DLD1 (cell line): ENCODE data around the gene HHATL.

Source experiments
- in situ Hi-C: cut with HindIII; loops from 2 replicates; pipeline ENCODE4 v1.10.0; 2017; ENCODE audit warnings: low sequenced_read_pairs

HHATL gene

DNA sequence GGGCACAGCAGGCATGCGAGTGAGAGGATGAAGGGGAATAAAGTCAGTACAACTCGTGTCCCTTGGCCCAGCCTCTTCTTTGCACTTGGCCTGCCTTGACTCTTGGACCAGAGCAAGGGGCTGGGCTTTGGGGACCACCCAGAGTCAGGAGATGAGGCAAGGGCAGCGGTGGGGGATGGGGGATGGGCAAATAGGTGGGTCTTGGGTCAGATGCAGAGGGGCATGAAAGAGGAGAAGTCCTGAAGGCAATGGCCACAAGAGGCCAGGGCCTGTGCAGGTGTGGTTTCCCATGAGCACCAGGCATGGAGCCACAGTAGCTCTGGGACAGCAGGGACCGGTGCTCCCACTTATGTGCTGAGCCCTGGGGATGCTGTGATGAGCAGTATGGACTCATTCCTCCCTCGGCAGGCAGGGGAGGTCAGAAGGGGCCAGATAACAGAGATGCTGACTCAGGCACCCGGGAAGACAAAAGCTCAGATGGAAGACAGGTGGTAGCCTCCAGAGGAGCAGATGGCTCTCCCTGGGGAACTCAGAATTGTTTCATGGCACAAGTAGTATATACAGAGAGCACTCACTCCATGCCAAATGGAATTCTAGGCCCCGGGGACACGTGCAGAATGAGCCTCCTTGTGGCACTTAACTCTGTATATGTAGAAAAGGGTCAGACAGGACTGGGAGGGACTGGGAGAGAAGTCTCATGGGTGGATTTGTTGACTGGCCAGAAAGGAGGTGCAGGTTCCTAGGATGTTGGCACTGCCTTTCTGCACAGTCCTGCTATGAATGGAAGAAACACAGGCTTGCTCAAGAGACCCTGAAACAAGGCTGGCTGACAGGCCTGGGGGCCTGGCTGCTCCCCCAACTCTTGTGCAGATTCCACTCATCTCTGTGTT, 34.8 kb downstream of the HHATL start:
- in situ Hi-C loops: no loop called here

DNA sequence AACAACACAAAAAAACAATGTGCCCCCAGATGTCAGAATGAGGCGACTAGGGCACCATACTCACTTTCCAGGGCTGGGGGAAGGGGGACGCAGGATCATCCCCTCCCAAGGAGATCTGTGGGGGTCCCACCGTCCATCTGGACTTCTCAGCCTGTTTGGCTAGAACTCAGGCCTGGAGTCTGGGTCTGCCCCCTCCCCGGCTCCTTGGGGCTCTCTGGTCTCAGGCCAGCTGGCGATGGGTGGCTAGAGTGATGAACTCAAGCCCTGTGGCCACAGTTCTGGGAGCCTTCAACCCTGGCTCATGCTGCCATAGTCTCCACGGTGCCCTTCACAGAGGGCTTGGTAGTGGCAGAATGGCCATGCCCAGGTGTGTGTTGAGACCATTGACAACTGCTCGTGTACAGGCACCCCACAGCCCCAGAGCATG, 35.5 kb downstream of the HHATL start:
- in situ Hi-C loops: no loop called here

DNA sequence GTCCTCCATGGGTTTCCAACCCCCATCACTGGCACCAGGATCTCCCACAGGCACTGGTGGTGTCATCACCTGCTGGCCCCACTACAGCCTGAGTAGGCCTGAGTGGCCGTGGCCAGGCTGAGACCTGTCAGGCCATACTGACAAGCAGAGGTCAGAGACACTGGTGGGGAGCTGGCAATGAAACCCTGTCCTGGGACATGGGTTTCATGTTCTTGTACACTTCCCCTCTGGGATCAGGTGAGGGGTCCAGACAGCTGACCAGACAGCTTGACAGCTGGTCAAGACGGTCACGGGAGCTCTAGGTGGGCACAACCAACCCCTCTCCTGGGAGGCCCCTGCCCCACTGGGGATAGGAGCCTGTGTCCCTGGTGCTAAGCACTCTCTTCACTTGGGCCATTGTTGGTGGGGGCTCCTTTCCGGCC, 36.0 kb downstream of the HHATL start:
- in situ Hi-C loops: no loop called here

DNA sequence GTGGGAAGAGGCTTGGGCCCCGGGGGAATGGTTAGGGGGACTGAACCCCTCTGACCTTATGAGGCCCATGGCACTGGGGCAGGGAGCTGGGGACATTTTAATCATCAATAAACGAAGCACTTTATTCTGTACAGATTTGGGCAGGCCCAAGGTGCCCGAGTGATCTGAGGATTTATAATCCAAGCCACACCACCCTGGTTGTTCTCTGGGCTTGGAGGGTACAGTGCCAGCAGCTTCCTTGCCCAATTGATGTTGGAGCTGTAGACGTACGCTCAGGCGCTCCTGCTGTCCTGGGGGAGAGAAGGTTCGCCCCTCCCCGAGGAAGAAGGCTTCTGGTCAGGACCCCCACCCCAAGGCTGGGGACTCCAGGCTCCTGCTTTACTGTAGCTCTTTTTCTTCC, 36.6 kb downstream of the HHATL start:
- in situ Hi-C loops: no loop called here

DNA sequence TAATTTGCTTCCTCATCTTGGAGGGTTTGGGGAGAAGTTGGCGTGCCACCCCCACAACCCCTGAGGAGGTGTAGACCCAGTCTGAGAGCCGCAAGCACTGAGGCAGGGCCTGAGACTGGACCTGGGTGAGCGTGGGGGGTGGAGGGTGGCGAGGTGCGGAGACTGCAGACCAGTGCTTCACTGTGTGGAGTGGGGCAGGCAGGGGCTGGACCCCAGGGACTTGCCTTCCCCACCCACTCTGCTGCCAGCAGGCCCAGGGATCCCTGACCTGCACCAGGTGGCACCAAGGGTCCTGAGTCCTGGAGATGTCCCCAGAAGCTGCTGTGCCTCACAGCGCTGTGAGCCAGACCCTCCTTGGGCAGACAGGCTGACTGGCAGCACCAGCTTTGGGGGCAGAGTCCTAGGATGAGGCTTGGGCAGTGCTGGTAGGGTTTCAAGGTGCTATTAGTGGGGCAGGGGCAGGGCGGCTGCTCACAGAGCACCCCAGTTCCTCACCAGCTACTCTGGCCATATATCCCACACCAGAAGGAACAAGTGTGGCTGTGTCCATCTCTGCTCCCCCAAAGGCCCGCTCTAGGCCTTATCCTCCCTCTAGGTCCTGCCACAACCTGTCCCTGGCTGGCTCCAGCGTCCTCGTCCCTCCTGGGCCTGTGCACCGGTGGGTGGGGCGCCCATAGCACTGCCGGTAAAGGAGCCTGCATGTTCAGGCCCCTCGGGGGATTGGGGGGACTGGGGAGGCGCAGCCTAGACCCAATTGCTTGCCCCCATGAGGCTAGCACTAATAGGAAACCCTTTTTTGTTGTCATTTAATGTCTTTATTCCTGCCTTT, 37.3 kb downstream of the HHATL start:
- in situ Hi-C loops: no loop called here

DNA sequence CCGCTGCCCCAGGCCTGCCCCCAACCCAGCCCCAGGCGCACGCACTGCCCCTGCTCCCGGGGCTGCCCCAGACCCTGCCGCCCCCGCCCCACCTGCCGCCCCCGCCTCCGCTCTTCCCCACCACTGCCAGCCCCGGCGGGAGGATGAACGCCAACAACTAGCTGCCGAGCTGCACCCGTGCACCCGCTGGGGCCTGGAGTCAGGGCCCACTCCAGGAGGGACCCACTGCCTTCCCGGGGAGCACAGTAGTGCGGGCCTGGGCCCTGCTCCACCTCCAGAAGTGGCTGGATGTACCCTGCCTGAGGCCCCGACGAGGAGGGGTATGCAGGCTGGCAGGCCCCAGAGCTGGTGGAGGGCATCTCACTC, 38.2 kb downstream of the HHATL start:
- in situ Hi-C loops: loop anchor here (5.0 kb wide), 1 partner anchor 93 kb away; no protein-coding TSS in a partner anchor

DNA sequence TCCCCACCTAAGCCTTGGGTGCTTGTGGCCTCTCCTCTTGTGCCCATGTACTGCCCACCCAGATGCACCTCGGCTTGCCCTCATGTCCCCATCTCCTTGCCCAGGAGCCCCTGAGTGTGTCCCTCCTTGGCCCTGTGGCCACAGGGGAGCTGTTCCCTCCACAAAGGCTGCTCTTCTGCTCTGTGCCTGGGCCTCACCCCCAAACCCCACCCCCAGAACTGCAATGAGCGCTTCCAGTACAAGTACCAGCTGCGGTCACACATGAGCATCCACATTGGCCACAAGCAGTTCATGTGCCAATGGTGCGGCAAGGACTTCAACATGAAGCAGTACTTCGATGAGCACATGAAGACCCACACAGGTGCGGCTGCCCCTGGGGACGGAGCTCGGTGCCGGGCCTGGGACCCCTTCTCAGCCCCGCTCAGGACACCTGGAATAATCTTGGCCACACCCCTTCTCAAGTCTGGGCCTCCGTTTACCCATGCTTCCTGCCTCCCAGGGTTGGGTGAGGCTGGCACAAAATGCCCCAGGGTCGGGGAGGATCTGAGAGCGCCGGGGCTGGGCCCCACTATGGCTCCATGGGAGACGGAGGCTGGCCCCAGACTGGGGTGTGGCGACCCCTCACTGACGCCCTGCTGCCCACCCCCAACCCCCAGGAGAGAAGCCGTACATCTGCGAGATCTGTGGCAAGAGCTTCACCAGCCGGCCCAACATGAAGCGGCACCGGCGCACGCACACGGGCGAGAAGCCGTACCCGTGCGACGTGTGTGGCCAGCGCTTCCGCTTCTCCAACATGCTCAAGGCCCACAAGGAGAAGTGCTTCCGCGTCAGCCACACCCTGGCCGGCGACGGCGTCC, 38.8 kb downstream of the HHATL start:
- in situ Hi-C loops: loop anchor here (5.0 kb wide), 1 partner anchor 93 kb away; no protein-coding TSS in a partner anchor

DNA sequence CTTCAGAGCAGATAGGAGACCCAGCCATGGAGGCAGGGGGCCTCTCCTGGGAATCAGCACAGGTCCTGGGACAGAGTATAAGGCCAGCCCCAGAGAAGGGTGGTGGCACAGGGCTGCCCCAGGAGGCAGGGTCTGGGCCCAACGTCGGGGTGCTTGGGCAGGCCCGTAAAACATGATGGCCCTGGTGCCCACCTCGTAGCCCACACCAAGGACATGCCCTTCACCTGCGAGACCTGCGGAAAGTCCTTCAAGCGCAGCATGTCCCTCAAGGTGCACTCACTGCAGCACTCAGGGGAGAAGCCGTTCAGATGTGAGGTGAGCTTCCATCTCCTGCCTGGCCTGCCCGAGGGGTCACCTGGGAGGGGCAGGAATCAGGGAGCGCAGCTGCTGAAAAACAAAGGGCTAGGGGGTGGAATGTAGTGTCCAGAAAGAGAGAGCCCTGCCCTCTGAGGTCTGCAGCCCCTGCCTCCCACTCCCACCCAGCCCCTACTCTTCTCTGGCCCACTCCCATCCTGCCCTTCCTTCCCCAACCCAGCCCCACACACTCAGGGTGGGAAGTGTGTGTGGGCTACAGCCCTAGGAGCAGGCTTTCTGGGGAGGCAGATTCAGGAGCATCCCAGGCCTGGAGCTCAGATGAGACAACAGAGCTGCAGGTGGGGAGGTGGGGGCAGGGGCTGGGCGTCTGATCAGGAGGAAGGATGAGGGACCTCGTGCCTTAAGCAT, 39.6 kb downstream of the HHATL start:
- in situ Hi-C loops: loop anchor here (5.0 kb wide), 1 partner anchor 94 kb away; no protein-coding TSS in a partner anchor

DNA sequence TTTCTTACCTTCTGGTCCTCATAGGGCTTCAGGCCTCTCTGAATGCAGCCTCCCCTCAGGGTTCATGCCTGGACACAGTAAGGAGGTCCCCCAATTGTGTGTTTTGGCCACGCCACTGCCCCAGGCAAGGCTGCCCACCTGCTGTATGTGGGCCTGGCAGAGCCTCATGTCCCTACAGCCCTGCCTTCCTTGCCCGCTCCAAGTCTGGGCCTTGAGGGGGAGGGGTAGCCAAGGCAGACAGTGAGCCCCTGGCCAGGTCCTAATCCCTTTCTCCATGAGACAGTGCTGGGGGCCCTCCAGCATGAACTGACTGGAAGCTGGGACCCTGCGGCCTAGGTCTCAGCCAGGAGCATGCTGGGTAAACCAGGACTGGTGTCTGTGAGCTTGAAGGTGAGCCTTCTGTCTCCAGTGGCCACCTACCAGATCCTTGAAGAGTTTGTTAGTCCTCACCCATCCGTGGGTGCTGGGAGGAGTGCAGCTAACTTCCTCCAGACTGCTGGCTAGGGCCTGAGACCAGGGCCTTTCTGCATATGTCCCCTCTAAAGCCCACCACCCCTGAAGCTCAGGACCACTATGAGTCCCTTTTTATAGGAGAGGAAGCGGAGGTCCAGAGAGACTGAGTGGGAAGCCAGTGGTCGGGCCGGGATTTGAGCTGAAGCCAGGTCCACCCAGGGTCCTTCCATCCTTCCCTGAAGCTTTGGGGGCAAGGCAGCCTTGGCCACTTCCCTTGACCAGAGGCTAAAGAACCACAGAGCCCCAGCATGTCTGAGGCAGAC, 40.4 kb downstream of the HHATL start:
- in situ Hi-C loops: loop anchor here (5.0 kb wide), 1 partner anchor 95 kb away; no protein-coding TSS in a partner anchor

DNA sequence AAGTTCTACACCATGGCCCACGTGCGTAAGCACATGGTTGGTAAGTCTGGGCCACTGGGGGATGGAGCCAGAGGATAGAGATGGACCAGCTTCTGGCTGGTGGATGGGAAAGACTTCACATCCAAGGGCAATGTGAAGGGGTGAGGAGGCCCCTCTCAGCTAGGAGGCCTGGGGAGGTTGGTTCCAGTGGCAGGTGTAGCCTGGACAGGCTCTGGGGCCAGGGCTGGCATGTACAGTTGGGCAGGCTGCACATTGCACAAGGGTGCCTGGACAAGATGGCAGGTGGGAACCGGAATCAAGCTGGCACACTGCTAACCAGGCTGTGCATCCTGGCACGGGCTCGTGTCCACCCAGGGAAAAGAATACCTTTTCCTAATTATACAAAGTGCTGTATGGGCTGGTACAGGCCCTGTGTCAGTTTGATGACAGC, 41.0 kb downstream of the HHATL start:
- in situ Hi-C loops: loop anchor here (5.0 kb wide), 1 partner anchor 96 kb away; no protein-coding TSS in a partner anchor

DNA sequence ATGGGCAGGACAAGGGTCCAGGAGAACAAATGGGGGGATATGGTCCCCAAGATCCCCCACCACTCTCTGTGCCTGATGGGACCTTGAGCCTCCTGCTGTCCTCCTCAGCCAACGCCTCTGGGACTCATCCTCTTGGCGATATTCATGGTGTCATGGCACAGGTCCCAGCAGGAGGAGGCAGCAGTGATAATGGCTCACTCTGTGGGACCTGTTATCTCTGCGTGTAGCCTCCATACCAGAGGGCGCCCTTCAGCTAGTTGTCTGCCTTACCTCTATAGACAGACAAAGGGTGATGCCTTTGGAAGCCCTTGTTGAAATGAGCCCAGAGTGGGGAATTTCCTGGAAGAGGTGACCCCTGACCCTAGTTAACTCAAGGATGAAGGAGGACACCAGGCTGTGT, 41.7 kb downstream of the HHATL start:
- in situ Hi-C loops: loop anchor here (5.0 kb wide), 1 partner anchor 96 kb away; no protein-coding TSS in a partner anchor

DNA sequence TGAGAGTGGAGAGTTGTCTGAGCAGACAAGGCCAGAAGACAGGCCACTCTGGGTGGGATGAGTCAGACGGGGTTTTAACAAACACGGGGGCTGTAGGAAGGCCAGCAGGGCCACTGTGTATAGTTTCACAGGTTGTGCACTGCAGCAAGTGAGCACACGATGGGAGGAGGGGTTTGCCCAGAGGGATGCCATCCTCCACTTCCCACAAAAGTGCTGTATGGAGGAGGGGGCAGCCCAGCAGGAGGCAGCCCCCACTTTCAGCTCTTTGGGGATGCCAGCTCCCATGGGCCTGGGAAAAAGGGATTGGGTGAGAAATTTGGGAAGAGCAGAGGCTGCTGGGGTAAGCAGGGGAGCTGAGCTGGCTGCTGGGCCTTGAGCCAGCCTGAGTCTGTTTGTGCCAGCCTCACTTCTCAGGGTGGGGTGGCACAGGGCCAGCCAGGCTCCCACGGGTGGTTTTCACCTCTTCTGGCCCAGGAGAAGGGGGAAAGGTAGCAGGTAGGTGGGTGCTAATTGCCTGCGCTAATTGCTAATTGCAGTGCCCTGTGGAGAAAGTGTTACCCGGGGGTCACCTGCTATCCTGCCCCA, 42.4 kb downstream of the HHATL start:
- in situ Hi-C loops: loop anchor here (5.0 kb wide), 1 partner anchor 97 kb away; no protein-coding TSS in a partner anchor

DNA sequence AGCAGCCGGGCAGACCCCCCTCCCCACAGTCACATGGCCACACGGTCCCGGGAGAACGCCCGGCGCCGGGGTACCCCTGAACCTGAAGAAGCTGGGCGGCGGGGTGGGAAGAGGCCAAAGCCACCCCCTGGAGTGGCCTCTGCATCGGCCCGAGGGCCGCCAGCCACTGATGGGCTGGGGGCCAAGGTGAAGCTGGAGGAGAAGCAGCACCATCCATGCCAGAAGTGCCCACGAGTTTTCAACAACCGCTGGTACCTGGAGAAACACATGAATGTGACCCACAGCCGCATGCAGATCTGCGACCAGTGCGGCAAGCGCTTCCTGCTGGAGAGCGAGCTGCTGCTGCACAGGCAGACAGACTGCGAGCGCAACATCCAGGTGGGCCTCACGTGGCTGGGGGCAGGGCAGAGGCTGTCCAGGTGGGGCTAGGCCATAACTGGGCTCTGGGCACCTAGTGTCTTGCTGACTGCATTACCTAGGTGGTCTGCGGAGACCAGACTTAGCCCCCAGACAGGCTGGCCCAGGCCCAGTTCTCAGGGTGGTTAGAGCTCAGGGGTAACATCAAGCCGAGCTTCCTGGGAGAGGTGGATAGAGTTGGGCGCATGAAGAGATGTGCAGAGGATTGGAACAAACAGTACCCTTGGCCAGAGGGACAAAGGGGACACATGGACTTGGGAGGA, 43.0 kb downstream of the HHATL start:
- in situ Hi-C loops: loop anchor here (5.0 kb wide), 1 partner anchor 98 kb away; no protein-coding TSS in a partner anchor

DNA sequence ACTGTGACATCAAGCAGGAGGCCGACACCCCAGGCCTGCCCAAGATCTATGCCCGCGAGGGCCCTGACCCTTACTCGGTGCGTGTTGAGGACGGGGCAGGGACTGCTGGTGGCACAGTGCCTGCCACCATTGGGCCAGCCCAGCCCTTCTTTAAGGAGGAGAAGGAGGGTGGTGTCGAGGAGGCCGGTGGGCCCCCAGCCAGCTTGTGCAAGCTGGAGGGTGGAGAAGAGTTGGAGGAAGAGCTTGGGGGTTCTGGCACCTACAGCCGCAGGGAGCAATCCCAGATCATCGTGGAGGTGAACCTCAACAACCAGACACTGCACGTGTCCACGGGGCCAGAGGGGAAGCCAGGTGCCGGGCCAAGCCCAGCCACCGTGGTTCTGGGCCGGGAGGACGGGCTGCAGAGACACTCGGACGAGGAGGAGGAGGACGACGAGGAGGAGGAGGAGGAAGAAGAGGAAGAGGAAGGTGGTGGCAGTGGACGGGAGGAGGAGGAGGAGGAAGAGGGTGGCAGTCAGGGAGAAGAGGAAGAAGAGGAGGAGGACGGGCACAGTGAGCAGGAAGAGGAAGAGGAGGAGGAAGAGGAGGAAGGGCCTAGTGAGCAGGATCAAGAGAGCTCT, 43.7 kb downstream of the HHATL start:
- in situ Hi-C loops: no loop called here

DNA sequence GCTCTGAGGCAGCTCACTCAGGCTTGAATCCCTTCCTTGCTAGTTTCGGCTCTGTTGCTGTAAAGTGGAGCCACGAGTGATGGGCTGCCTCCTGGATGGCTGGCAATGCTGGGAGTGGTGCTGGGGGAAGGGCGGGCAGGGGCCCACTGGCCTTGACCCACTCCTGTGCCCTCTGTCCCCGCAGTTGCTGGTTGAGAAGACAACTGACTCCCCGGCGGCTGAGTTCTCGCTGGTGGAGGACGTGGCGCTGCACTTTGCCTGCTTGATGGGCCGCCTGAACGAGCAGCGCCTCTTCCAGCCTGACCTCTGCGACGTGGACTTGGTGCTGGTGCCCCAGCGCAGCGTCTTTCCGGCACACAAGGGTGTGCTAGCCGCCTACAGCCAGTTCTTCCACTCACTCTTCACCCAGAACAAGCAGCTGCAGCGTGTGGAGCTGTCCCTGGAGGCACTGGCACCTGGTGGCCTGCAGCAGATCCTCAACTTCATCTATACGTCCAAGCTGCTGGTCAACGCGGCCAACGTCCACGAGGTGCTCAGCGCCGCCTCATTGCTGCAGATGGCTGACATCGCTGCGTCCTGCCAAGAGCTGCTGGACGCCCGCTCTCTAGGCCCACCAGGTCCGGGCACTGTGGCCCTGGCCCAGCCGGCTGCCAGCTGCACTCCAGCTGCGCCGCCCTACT, 44.4 kb downstream of the HHATL start:
- in situ Hi-C loops: no loop called here

DNA sequence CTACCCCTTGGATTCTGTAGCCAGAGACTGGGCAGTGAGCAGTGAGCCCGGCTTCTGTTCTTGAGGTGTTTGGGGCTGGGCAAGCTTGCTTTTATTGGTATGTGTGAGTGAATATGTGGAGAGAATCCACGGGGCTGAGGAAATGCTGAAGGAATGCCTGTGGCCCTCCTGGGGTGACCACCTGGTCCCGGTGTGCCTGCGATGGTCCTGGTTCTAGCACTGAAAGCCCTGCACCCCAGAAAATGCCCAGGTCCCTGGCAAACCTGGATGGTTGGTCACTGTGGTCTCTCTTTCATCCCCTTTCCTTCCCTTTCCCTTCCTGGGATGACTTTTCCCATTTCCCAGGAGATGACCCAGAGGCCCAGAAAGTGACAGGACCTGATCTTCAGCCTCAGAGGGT, 44.9 kb downstream of the HHATL start:
- in situ Hi-C loops: no loop called here
